ENCODE results near the gene ECE1. TPM values are rescaled to one million over a fixed set of nuclear protein-coding genes. Genes with fewer than 3 reads are reported as not detected.
A peak's percentile ranks its signal among the peaks of the same experiment; 100 is the strongest.

ECE1 gene
- total and polyA plus RNA-seq, 9 of the 15 experiments (the other 6 are each of a cell fraction or from before 2014, with no cell fraction given), result 0.56 to 34.8 (median 11.0) TPM

DNA sequence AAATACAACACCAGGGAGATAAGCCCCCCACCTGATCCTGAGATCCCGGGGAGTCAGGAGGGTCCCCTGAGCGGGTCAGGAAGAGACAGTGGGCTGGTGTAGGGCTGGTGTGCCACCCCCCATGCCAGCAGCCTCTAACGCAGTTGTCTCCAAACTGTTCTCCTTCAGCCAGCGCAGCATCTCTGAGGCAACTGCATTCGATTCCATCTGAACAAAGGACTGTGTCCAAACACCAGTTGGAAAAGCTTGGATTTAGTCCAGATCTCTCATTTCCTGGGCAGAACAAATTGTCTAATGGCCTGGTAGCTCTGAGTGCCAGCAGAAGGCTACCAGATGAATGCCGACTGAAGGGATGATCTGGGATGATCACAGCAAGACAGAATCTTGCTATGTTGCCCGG is 69.4 kb downstream of the ECE1 start:
- 62% methylated on average over 7 of the region's 7 CpGs for WGBS (ENCODE audit: insufficient coverage, low coverage, missing lambda C conversion rate)
- in situ Hi-C loops (cut with MboI) (loop anchor here (25.0 kb wide), 1 partner anchor 1309 kb away; the partner anchor contains the start of gene PLA2G2E), intact Hi-C loops (cut with micrococcal nuclease) (no loop called here)
- Histone ChIP-seq H3K27ac (ENCODE audit: extremely low read depth, low read depth, low read length) (no peak overlapping the region), H3K9me1 (ENCODE audit: control insufficient read depth, insufficient read depth, low read length) (no peaks in the 10 kb centered on the region), H3K79me2 (ENCODE audit: control insufficient read depth, insufficient read depth, low read length) (no peaks in the 10 kb centered on the region), H3K4me3 (no peak overlapping the region), H3K36me3 (ENCODE audit: control insufficient read depth, insufficient read depth, low read length) (peaks cover 10% of the 10 kb centered on the region; the same call in 1 of the 3 replicates), H3K4me1 (replicated peaks in 1 of 2; ENCODE audit: control insufficient read depth in 2 of 2, insufficient read depth in 2 of 2, low read length in 2 of 2) (peaks cover 3 to 19% of the 10 kb centered on the region in 2 experiments; a peak in 4 of 5 replicates), H3K9ac (ENCODE audit: insufficient read depth in 1 of 2, low read depth in 2 of 2, low read length in 2 of 2) (no peak overlapping the region), H3K4me2 (ENCODE audit: insufficient read depth, low read length) (no peak overlapping the region), H3K9me3 (replicated peaks; ENCODE audit: control insufficient read depth, insufficient read depth, low read depth, low read length) (no peaks in the 10 kb centered on the region), H4K20me1 (replicated peaks; ENCODE audit: control insufficient read depth, insufficient read depth, low read length) (no peaks in the 10 kb centered on the region; the same call in 1 of the 2 replicates), H2AFZ (ENCODE audit: low read depth, low read length) (no peak overlapping the region), H3K27me3 (ENCODE audit: control insufficient read depth in 2 of 2, insufficient read depth in 2 of 2, low read length in 2 of 2) (0 out of 5 replicates have a peak, but pooled peaks cover 0 to 2% of the 10 kb centered on the region in 2 experiments)
- FAIRE-seq, result no peak
- POLR2A ChIA-PET, result no interaction called here
- no peak for ATAC-seq
- no peak for DNase-seq (ENCODE audit: extremely low read depth in 1 of 4, low spot score in 3 of 4)
- no peak for TF ChIP-seq ZNF76 (CRISPR knock-in tag; IDR thresholded peaks at IDR 0.05; ENCODE audit: borderline replicate concordance)
- TF ChIP-seq, protein P1, sequence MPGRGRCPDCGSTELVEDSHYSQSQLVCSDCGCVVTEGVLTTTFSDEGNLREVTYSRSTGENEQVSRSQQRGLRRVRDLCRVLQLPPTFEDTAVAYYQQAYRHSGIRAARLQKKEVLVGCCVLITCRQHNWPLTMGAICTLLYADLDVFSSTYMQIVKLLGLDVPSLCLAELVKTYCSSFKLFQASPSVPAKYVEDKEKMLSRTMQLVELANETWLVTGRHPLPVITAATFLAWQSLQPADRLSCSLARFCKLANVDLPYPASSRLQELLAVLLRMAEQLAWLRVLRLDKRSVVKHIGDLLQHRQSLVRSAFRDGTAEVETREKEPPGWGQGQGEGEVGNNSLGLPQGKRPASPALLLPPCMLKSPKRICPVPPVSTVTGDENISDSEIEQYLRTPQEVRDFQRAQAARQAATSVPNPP (IDR thresholded peaks at IDR 0.05; ENCODE audit: borderline replicate concordance, insufficient read depth, insufficient read length), result no peak
- CTCF ChIA-PET (ENCODE audit: low intra/inter-chr PET ratio), result no interaction called here
- BruUV-seq (replicated peaks), result no TSS peak

DNA sequence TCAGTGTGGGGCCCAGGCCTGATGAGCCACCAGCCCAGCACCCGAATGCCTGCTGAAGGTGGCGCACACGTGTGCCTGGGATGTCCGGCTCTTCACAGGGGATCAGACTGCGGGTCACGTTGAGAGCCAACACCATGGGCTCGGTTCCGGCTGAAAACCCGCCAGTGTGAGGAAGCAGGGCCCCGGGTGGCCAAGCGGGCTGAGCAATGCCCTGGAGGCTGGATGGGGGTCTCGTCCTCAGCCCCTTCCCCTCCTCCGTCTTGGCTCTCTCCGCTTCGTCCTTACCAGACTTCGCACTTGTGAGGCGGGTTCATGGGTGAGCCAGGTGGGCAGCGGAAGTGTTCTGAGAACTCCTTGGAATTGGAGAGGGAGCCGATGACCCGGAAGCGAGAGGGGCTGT is 70.6 kb downstream of the ECE1 start:
- no peak overlapping the region for H2AFZ ChIP-seq (ENCODE audit: low read depth, low read length)
- intact Hi-C loops (cut with micrococcal nuclease), result loop anchor here (5.0 kb wide), 1 partner anchor 148 kb away; no protein-coding TSS in a partner anchor
- BruUV-seq (replicated peaks), result TSS peak; percentile 29

More for the DNA sequence above, 70.6 kb downstream of the ECE1 start:
- Histone ChIP-seq H3K9me3 (replicated peaks; ENCODE audit: control insufficient read depth, insufficient read depth, low read depth, low read length) (no peaks in the 10 kb centered on the region), H3K4me2 (ENCODE audit: insufficient read depth, low read length) (no peak overlapping the region), H4K20me1 (replicated peaks; ENCODE audit: control insufficient read depth, insufficient read depth, low read length) (no peaks in the 10 kb centered on the region; the same call in 1 of the 2 replicates), H3K9ac (ENCODE audit: insufficient read depth in 1 of 2, low read depth in 2 of 2, low read length in 2 of 2) (peak overlapping the region in 1 of 2 experiments; percentile 24; a peak in 1 of 4 replicates), H3K79me2 (ENCODE audit: control insufficient read depth, insufficient read depth, low read length) (no peaks in the 10 kb centered on the region), H3K4me3 (no peak overlapping the region), H3K27me3 (ENCODE audit: control insufficient read depth in 2 of 2, insufficient read depth in 2 of 2, low read length in 2 of 2) (0 out of 5 replicates have a peak, but pooled peaks cover 0 to 7% of the 10 kb centered on the region in 2 experiments), H3K4me1 (replicated peaks in 1 of 2; ENCODE audit: control insufficient read depth in 2 of 2, insufficient read depth in 2 of 2, low read length in 2 of 2) (peaks cover 3 to 19% of the 10 kb centered on the region in 2 experiments; a peak in 4 of 5 replicates), H3K27ac (ENCODE audit: extremely low read depth, low read depth, low read length) (no peak overlapping the region), H3K9me1 (ENCODE audit: control insufficient read depth, insufficient read depth, low read length) (no peaks in the 10 kb centered on the region), H3K36me3 (ENCODE audit: control insufficient read depth, insufficient read depth, low read length) (peaks cover 7% of the 10 kb centered on the region; the same call in 1 of the 3 replicates)
- in situ Hi-C loops (cut with MboI), result loop anchor here (25.0 kb wide), 1 partner anchor 1307 kb away; the partner anchor contains the start of gene PLA2G2E
- no peak for DNase-seq (ENCODE audit: extremely low read depth in 1 of 4, low spot score in 3 of 4)
- no peak for ATAC-seq
- TF ChIP-seq POU5F1 (IDR thresholded peaks at IDR 0.05; ENCODE audit: borderline replicate concordance, low read depth, low read length, partially characterized antibody), result no peak
- FAIRE-seq, result no peak
- ChIA-PET POLR2A (no interaction called here), CTCF (ENCODE audit: low intra/inter-chr PET ratio) (no interaction called here)
- 88% methylated on average over 21 of the region's 21 CpGs for WGBS (ENCODE audit: insufficient coverage, low coverage, missing lambda C conversion rate)
